ENCODE data around the gene C1QC.

The C1QC gene

GRCh38 chr1:22619252-22619651 lies 24.2 kb upstream of the C1QC start:
- no peak for DNase-seq (ENCODE audit: extremely low read depth, low read depth)
- no peak for TF ChIP-seq CTCF (IDR thresholded peaks at IDR 0.05; ENCODE audit: low read depth, low read length)

GRCh38 chr1:22619798-22620197 lies 23.6 kb upstream of the C1QC start:
- DNase-seq (ENCODE audit: extremely low read depth, low read depth) = no peak
- TF ChIP-seq CTCF (IDR thresholded peaks at IDR 0.05; ENCODE audit: low read depth, low read length) = no peak

- TF ChIP-seq CTCF (IDR thresholded peaks at IDR 0.05; ENCODE audit: low read depth, low read length) = no peak
- no peak for DNase-seq (ENCODE audit: extremely low read depth, low read depth)
Measured at GRCh38 chr1:22621761-22622160, 21.7 kb upstream of the C1QC start.

GRCh38 chr1:22625262-22625925 lies 18.0 kb upstream of the C1QC start:
- TF ChIP-seq CTCF (IDR thresholded peaks at IDR 0.05; ENCODE audit: low read depth, low read length) = no peak
- no peak for DNase-seq (ENCODE audit: extremely low read depth, low read depth)

- DNase-seq (ENCODE audit: extremely low read depth, low read depth) = no peak
- TF ChIP-seq CTCF (IDR thresholded peaks at IDR 0.05; ENCODE audit: low read depth, low read length) = no peak
Measured at GRCh38 chr1:22626237-22627157, 16.9 kb upstream of the C1QC start.

GRCh38 chr1:22627331-22627730 lies 16.1 kb upstream of the C1QC start:
- TF ChIP-seq CTCF (IDR thresholded peaks at IDR 0.05; ENCODE audit: low read depth, low read length) = no peak
- DNase-seq (ENCODE audit: extremely low read depth, low read depth) = no peak

All from AG09319 (cell line).